HG03521 (cell line): ENCODE measurements around the gene FN3KRP.
"Not testable (repeated sequence)": the region's sequence is repeated elsewhere in the genome, so short reads cannot be mapped to it uniquely, and the experiment has no call there.

Experiments used
- ATAC-seq: cut with Tn5 transposase; IDR thresholded peaks from one replicate; pipeline ENCODE4 v1.9.1; 2021; ENCODE audit warnings: mild to moderate bottlenecking, moderate library complexity; ENCODE audit not compliant: unreplicated experiment

The FN3KRP gene

GRCh38 chr17:82740906-82741759 lies 24.6 kb downstream of the FN3KRP start:
- ATAC-seq = no peak

- ATAC-seq = no peak
Observed at GRCh38 chr17:82743344-82744219, 27.1 kb downstream of the FN3KRP start.

GRCh38 chr17:82744736-82745135 lies 28.2 kb downstream of the FN3KRP start:
- not testable (repeated sequence) for ATAC-seq

- ATAC-seq = no peak
Observed at GRCh38 chr17:82745524-82745923, 29.0 kb downstream of the FN3KRP start.

GRCh38 chr17:82748756-82749155 lies 32.2 kb downstream of the FN3KRP start:
- ATAC-seq = no peak

DNA sequence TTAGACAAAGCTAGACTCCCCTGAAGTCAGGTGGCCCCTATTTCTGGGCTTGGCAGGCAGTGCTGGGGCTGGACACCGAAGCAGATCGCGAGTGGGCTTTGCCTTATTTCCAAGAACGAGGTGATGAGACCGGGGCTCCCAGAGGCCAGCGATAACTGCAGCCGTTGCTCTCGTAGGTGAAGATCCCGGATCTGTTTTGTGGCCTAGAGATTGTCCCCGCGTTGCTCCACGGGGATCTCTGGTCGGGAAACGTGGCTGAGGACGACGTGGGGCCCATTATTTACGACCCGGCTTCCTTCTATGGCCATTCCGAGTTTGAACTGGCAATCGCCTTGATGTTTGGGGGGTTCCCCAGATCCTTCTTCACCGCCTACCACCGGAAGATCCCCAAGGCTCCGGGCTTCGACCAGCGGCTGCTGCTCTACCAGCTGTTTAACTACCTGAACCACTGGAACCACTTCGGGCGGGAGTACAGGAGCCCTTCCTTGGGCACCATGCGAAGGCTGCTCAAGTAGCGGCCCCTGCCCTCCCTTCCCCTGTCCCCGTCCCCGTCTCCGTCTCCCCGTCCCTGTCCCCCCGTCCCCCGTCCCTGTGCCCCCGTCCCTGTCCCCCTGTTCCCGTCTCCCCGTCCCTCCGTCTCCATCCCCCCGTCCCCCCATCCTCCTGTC lies 33.9 kb downstream of the FN3KRP start:
- no peak for ATAC-seq

- peak; percentile 33 for ATAC-seq
Observed at GRCh38 chr17:82751171-82751570, 34.7 kb downstream of the FN3KRP start.

DNA sequence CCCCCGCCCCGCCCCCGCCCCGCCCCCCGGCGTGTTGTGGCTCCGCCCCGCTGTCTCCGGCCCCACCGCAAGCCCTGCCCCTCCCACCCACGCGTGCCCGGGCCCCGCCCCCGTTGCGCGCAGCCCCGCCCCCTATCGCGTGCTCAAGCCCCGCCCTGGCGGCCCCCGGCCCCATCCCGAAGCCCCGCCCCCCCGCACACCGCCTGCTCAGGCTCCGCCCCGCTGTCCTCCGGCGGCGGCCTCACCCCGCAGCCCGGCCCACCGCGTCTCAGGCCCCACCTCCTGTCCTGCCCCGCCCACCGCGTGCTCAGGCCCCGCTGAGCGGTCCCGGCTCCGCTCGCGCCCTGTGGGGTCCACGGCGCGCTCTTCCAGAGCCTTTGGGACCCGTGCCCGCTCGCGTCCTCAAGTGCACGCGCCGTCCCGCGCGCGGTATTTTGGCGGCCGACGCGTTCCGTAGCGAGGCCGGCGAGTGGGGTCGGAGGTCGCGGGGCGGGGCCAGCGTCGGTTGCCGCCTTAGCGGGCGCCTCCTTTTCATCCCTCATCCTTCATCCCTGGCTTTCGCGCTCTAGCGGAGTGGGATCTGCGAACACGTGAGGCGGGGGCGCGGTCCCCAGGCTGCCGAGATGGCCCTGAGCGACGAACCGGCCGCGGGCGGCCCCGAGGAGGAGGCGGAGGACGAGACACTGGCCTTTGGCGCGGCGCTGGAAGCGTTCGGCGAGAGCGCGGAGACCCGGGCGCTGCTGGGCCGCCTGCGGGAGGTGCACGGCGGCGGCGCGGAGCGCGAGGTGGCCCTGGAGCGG lies 35.3 kb downstream of the FN3KRP start, which contains the start of gene TBCD:
Gene TBCD, plus strand, starts transcription at position 495 of the 800 bp plus-strand sequence. Its CDS starts 129 bp downstream, at position 624.
- ATAC-seq = peak; percentile 73

- ATAC-seq = peak; percentile 23
Observed at GRCh38 chr17:82752371-82753200, 36.1 kb downstream of the FN3KRP start.

GRCh38 chr17:82753201-82753464 lies 36.6 kb downstream of the FN3KRP start:
- ATAC-seq = no peak

- ATAC-seq = no peak
Observed at GRCh38 chr17:82754297-82755208, 38.0 kb downstream of the FN3KRP start.

DNA sequence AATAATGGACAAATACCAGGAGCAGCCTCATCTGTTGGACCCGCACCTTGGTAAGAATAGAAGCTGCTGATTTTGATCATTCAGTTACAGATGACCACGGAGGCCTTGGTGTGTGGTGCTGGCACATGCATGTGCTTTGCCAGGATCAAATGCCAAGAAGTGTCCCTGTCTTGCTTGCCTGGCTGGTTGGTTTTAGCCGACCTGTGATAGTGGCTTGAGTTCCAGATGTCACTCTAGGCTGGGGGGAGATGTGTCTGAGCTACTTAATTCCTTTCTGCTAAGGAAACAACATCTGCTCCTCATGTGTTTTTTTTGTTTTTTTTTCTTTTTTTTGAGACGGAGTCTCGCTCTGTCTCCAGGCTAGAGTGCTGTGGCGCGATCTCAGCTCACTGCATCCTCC lies 39.7 kb downstream of the FN3KRP start:
- no peak for ATAC-seq

GRCh38 chr17:82765371-82765770 lies 48.9 kb downstream of the FN3KRP start:
- ATAC-seq = no peak

DNA sequence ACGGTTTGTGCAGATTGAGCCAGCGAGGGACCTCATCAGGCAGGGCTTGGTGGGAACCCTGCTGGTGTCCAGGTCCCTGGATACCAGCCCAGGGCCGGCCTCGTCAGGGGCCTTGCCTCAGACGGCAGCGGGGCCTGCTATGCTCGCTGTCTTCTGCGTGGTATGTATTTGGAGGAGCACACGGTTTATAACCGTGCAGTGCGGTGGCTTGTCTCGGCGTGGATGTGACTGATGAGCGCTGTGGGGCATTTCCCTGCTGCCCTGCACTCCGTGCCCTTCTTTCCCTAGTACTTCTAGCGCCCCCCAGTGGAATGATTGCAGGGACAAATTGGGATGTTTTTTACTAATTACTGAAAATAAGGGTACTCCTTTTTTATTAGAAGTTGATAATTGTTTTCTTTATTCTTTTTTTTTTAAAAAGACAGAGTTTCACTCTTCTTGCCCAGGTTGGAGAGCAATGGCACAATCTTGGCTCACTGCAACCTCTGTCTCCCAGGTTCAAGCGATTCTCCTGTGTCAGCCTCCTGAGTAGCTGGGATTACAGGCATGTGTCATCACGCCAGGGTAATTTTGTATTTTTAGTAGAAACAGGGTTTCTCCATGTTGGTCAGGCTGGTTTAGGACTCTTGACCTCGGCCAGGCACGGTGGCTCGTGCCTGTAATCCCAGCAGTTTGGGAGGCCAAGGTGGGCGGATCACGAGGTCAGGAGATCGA lies 50.7 kb downstream of the FN3KRP start:
- no peak for ATAC-seq

DNA sequence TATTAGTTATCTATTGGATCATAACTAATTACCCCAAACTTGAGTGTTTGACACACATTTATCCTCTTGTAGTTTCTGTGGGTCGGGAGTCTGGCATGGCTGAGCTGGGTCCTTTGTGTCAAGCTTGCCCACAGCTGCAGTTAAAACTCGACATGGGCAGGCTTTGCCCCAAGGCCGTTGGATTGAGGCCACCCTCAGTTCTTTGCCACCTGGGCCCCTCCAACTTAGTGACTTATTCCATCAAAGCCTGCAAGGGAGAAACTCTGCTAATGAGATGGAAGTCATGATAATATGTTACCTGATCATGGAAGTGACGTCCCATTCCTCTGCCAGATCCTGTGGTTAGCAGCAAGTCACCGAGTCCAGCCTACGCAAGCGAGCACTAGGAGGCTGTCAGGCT lies 52.5 kb downstream of the FN3KRP start:
- ATAC-seq = no peak

DNA sequence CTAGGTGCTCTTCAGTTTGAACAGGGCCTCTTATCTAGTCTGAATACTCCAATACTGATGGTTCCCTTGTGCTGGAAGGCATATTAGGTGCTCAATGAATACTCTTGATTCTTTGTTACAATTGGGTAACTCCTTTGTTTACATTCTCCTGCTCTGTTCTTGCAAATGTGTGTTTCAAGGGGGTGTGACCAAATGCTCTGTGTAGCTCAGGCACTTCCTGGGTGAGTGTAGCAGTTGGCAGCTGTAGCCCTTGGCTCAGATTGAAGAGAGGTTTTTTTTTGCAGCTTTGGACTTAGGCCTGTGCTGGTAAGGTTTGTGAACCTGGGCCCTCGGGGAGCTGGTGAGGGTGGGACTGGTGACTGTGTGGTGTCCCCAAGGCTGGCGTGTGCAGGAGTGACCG lies 55.5 kb downstream of the FN3KRP start:
- ATAC-seq = no peak

DNA sequence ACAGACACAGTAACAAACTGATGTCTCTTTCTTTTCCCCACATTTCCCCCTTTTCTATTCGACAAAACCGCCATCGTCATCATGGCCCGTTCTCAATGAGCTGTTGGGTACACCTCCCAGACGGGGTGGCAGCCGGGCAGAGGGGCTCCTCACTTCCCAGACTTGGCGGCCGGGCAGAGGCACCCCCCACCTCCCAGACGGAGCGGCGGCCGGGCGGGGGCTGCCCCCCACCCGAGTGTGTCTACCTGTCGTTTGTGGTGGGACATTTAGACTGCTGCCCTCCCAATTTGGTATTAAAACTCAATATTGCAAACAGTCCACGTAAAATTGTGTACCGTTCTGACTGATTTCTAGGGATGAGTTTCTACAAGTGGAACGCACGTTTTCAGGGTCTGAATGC lies 58.0 kb downstream of the FN3KRP start:
- ATAC-seq = not testable (repeated sequence)
